NCI-H128 (cell line): ENCODE measurements around the gene DCN.
"Not testable (repeated sequence)": the region's sequence is repeated elsewhere in the genome, so short reads cannot be mapped to it uniquely, and the experiment has no call there.

Experiments used
- DNase-seq: peaks from one replicate; lab custom pipeline; 2025; ENCODE audit not compliant: unreplicated experiment; lab: John Stamatoyannopoulos, UW

Gene DCN, protein sequence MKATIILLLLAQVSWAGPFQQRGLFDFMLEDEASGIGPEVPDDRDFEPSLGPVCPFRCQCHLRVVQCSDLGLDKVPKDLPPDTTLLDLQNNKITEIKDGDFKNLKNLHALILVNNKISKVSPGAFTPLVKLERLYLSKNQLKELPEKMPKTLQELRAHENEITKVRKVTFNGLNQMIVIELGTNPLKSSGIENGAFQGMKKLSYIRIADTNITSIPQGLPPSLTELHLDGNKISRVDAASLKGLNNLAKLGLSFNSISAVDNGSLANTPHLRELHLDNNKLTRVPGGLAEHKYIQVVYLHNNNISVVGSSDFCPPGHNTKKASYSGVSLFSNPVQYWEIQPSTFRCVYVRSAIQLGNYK

DNA sequence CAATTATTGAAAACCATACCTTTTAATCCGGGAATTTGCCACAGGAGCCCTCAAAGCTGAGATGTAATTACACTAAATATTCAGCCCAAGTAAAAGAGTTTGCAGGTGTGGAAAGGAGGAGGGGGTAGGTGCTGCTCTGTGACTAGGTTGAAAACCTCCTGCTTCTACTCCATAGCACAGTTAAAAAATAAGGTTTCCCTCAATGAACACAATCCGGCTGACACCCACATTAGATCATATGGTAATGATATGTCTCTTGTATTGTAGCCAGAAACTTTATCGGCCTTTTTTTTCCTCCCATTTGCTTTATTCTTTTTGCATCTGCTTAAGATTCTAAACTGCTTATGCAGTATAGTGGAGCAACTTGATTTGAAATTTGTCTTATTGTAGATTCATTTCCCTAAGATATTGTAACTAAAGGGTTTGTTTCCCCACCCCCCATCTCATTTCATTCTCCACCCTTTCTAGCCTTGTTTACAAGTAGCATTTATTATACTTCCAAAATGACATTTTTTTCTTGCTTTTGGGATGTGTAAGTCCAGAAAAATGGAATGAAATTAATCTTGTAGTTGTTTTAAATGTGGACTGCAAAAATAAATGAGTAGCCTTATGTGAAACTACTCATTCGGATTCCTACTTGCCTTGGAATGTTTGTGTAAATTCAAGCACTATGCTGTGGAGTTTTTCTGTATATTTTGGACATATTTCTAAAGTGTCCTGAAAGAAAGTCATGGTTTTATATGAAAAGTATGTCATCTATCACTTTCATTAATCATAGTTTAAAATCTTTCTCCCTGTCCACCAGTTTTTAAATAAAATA, at the start of gene DCN:
Gene DCN, minus strand, starts transcription at position 182 of the 820 bp plus-strand sequence. CDS start 4,265 bp downstream, outside the sequence.
- no peak for DNase-seq

DNA sequence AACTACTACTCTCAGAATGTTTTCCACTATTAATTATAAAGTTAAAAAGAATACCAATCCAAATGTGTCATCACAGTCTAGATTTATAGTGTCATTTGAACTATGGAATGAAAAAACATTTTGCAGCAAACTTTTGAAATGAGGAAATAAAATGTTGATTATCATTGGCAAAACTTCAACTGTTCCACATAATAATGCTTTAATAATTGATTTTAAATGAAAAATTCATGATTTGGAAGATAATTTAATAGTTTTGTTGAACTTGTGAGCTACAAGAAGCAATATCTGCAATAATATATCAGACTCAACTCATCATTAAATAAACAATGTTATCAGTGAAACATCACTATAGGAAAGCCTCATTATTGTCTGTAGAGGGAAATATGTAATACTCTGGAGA, 48.2 kb upstream of the DCN start:
- no peak for DNase-seq

DNA sequence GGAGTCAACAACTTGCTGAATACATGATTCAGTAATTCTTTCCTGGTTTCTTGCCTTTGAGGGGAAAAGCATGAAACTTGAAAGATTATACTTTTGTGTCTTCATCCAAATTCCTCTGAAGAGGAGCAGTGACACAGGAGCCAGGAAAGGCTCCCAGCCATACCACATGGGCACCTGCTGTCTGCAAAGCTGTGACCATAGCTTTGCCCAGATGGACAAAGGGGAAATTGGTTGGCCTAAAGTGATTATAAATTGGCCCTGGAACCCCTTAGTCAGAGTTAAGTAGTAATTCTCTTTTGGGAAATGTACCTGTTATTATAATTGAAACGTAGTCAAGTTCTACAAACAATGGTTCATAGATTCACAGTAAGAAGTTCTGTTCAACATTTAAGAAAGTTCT, 44.3 kb upstream of the DCN start:
- no peak for DNase-seq

DNA sequence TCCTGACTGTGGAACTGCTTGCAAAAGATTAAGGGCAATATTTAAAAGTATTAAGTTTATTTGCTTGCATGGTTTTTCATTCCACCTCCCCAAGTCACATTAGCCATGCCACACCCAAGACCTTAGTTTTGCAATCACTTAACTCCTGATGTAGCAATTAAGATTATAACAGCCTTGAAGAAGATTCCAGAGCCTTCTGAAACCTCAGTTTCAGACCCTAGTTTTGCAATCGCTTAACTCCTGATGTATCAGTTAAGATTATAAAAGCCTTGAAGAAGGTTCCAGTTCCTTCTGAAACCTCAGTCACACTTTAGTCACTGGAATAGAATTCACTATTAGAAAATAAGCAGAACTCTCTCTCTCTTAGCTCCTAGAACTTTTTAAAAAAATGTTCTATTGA, 42.7 kb upstream of the DCN start:
- DNase-seq: no peak

DNA sequence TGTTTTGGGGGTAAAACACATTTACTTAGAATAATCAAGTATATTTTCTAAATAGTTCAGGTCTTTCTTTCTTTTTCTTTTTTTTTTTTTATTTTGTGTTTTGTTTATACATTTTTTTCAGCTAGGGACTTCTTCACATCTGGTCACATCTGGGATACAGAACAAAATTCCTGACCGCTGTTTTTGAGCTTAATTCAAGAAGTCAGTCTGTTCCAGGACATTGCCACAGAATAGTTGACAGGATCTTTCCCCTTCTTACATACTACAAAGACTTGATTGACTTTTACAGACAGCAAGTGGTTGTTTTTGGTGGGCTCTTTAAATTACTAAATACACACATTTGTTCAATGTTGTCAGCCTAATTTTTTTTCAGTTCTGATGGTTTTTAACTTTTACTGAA, 41.8 kb upstream of the DCN start:
- no peak for DNase-seq

DNA sequence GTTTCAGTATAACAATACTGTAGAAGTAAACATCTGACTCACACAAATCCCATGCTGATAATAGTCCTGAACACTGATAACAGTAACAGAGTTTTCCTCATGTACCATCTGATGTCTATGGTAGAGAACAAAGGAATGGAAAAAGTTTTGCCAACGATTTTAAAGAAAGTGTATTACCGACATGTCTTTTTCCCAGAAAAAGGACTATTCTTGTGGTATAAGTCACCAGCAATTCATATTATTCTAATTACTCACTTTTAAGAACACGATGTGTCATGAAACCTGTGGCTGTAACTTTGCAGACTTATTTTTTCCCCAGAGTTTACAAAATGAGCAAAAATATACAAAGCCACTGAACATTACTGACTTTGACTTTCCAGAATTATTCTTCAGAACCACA, 40.1 kb upstream of the DCN start:
- DNase-seq: no peak

DNA sequence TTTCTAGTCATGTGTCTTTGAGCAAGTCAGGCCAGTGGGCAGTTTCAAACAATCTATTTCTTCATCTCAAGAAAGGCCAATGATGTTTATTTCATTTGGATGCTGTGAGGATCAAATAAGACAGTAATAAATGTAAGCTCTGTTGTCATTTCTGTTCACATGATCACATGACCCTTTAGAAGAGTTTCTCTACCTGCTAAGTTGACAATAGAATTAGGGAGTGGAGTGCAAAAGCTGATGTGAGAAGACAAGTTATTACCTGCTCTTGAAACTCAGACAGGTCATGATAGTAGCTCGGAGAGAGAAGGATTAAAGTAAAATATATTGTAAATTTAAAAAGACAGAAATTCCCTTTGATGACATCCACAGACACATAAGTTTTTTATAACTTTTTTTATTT, 37.3 kb upstream of the DCN start:
- no peak for DNase-seq

DNA sequence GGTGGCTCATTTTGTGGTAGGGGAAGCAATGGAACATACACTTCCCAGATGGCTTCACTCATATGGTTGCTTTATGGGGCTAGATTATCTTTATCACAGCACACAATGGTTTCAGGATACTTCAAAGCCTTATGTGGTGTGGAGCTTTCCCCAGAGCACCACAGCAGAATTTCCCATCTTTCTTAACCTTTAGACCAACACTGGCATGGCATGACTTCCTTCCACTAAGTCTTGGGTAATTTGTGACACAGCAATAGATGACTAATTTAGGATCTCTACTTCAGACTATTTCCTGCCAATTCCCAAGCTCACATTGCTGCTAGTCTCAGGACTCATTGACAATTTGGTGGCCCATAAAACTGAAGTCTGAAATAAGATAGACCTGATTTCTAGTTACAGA, 36.9 kb upstream of the DCN start:
- DNase-seq: no peak

DNA sequence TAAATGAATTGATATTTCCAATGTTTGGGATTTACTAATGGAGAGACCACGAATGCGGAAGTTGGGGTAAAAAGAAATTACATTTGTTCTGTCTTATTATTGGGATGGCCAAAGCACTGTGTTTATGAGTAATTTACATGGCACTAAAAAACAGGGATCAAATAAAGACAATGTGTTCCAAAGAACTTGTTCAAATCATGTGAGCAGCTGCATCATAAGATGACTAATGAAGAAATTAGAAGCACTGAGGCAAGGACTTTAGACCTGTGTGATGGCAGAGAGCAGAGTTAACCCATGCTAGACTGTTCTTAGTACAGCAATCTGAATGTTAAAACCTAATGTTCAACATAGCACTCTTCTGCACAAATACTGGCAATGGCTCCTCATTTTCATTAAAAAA, 34.3 kb upstream of the DCN start:
- no peak for DNase-seq

DNA sequence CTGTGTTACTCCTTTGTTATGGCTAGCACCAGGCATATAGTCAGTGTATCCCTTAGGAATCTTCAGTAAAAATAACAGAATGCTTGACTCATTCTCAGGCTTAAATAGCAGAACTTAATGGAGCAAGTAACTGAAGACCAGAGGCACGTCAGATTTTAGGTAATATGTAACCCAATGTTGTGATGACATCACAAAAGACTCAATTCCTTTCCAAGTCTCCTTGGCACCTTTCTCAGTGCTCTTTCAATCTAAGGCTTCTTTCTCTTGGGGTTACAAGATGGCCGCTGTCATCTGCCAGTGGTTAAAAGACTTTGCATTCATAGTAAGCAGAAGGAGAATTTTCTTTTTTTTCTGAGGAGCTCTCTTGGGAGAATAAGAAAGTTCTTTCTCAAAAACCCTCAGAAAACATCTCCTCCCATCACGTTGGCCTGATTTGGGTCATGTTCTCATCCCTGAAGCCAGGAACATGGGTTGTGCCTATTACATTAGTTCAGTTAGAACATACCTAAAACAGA, 33.4 kb upstream of the DCN start:
- no peak for DNase-seq

DNA sequence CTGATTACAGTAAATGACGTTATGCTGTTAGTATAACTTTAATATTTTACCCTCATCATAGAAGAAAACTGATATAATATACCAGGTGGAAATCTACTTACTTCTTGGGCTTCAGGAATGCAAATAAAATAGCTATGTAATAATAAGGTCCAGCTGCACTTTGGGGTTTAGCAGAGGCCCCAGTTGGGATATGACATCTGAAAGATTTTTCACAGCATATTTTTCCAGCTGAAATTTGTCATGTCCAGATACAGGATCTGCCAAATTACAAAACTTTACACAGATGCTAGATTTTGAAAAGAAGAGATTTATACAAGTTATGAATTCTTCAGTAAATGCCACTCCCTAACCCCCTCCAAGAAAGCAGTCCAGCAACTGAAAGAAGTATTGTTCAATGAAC, 29.2 kb upstream of the DCN start:
- no peak for DNase-seq

DNA sequence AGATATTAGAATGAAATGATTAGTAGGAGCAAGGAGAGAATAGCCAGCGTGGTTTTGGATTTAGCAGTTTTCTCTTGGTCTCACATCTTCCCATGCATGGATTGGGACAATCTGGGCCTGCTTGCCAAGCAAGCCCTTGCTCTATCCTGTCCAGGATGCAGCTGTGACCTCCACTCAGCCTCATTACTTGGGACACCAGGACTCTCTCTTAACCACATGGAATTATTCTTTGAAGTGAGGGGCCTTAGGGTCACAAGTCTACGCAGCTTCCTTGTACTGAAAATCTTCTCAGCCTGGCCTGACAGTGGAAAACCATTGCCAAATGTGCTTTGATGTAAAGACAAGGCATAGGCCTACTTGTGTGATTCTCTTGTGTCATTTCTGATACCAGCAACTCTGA, 28.0 kb upstream of the DCN start:
- DNase-seq: no peak

DNA sequence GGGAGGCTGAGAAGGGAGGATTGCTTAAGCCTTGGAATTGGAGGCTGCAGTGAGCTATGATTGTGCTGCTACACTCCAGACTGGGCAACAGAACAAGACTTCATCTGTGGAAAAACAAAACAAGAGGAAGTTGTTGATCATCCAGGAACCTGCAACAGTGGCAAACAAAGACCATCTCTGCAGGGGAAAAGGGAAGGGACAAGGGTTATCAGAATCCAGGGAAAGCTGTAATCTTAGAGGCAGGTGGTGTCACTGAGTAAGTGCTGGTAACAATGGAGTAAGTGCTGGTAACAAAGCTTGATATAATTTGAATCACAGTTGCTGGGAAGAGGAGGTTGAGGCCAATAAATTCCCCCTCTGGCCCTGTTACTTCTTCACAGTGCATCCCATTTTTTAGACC, 27.5 kb upstream of the DCN start:
- no peak for DNase-seq

DNA sequence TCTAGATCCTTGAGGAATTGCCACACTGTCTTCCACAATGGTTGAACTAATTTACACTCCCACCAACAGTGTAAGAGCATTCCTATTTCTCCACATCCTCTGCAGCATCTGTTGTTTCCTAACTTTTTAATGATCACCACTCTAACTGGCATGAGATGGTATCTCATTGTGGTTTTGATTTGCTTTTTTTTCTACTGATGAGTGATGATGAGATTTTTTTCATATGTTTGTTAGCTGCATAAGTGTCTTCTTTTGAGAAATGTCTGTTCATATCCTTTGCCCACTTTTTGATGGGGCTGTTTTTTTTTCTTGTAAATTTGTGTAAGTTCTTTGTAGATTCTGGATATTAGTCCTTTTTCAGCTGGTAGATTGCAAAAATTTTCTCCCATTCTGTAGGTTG, 24.7 kb upstream of the DCN start:
- DNase-seq: not testable (repeated sequence)

DNA sequence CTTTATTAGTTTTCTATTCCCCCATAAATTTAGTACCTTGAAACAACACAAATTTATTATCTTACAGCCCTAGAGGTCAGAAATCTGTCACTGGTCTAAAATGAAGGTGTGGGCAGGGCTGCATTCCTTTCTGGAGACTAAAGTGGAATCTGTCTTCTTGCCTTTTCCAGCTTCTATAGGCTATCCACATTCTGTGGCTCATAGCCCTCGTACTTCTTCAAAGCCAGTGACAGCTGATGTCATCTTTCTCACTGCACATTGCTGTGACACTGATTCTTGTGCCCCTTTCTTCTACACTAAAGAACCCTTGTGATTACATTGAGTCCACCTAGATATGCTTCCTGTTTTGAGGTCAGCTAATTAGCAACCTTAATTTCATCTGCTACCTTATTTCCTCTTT, 23.2 kb upstream of the DCN start:
- DNase-seq: no peak

DNA sequence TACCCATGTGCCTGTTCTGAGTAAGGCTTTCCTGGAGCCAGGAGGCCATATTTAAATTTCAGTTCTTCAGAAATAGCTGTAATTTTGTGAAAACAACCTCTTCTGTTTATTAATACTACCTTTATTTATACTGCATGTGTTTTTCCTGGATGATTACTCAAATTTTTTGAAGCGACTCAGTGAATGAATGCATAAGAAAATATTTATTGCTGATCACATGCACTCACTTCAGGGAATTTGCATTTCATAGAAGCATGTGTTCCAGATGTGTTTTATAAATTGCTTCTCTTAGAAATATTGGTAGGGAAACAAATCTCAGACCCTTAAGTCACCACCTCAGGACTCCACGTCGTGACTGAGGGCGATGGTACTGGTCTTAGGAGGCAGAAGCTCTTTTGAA, 21.8 kb upstream of the DCN start:
- no peak for DNase-seq

DNA sequence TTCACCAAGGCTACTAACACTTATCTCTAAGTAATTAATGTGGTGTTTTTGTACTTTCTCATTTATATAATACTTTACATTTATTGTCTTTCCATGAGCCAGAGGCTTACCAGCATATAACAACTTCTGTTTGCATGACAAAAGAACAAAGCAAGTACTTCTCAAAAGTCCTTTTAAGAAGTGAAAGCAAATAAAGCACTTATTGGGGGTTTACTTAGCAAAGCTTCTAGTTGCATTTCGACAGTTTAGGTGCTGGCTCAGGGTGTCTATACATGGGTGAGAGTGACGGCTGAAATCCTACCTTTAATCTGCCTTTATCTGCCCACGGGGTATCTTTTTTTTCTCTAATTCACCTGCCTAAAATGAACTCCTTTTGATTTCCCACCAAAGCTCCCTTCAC, 21.0 kb upstream of the DCN start:
- DNase-seq: no peak

DNA sequence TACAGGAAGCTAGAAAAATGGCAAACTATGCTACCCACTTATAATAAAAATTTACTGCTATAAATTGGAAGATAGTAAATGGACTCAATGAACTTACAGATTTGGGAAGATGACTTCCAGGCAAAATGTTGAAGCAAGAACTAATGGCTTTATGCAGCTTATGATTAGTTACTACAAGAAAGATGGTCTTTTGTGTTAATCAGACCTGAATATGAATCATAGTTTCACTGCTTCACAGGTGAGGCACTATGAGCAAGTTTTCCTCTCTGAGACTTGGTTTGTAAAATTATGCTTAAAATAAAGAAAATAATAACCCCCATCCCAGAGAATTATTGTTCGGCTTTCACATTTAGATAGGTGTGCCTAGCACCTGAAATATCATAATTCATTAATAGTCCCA, 19.8 kb upstream of the DCN start:
- no peak for DNase-seq

DNA sequence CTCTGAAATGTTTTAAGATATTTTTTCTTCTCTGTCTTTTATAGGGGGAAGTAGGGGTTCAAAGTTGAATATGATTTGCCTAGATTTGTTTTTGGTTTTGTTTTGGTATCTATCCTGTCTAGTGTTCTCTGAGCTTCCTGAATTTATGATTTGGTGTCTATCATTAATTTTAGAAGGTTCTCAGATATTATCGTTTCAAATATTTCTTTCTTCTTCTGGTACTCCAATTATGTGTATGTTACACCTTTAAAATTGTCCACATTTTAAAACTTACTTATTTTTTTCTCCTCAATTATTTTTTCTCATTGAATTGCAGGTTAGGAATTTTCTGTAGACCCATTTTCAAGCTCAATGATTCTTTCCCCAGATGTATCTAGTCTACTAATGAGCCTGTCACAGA, 13.8 kb upstream of the DCN start:
- DNase-seq: no peak

DNA sequence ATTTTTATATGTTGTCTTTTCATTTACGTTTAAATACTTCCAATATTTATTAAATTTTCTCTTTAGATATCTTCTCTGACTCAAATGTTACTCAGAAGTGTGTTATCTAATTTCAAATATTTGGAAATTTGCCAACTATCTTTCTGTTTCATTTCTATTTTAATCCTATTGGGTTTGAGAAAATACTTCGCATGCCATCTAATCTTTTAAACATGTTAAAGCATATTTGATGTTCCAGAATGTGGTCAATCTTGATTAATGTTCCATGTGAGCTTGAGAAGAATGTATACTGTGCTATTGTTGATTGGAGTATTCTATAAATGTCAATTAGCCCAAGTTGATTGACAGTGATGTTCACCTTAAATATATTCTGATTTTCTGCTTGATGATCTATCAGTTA, 11.9 kb upstream of the DCN start:
- no peak for DNase-seq

DNA sequence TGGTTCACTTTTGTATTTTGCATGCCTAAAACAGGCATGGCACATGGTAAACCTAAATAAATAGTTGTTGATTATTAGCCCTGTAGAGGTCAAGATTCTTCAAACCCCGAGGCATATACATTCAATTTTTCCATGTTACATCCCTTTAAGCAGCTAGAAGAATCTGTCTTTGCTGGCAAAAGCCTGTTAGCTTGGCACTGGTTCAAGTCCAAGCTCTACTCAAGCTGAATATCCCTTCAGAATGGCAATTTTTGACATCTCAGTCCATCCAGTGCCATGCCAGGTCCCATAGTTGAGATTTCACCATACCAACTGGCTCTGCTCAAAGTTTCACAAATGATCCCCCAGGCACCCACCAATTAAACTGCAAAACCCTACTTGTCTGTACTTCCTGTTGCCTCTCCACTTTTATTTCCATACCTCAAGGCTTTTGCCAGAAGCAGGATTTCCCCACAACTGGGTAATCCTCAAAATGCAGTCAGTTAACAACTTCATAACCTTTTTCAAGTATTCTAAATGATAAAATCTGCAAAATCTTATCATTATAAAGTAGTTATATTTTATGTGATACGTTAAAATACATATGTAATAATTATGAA, 9.0 kb upstream of the DCN start:
- no peak for DNase-seq

DNA sequence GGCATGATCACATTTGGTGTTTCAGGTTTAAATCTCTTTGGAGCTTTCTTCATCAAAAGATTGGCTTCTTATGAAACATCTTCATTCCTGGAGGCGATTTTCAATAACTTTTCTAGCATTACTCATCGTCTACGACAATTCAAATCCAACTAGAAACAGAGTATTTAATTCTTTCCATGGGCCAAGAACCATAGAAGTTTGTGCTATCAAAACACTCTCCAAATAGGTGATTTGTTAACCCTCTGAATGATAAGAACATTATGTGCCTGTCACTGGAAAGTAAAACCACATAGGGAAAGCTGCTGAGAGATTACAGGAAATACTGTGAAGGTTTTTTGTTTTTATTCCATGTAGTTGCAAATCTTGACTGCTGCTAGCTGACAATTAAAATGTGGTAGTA, 6.9 kb upstream of the DCN start:
- DNase-seq: no peak
